PC-9 (cell line): Measurements from ENCODE around the gene CDH16. TPM values are rescaled to one million over a fixed set of nuclear protein-coding genes. Genes with fewer than 3 reads are reported as not detected.

ENCODE experiments used
- BruUV-seq: library from RNA; stranded (reverse); fragments of 400-500 nt; replicated peaks from 2 replicates; lab custom pipeline; 2021; lab: Mats Ljungman, UMichigan
- CTCF ChIA-PET: fragments of 300-600 bp; sonication (Branson Sonifier 250); formaldehyde crosslinking; loops from one replicate; lab custom pipeline; 2022; ENCODE audit warnings: antibody characterized with exemption; lab: Charles Lee
- POLR2A ChIA-PET: fragments of 300-600 bp; sonication (Branson Sonifier 250); formaldehyde crosslinking; loops from one replicate; lab custom pipeline; 2022; ENCODE audit warnings: antibody characterized with exemption; ENCODE audit not compliant: unreplicated experiment; lab: Charles Lee
- DNase-seq, 2 experiments: peaks; one replicate each; pipeline versions ENCODE4 v3.0.0 to v3.0.0-alpha.2; 2015 to 2022; ENCODE audit warnings: mixed read lengths in 1 of 2
- H2AFZ ChIP-seq: fragments of 200-600 bp; sonication (generic); 2 replicates; pipeline ENCODE4 v1.8.1; 2017; ENCODE audit warnings: antibody characterized with exemption
- H3F3A ChIP-seq: fragments of 200-600 bp; sonication (generic); 2 replicates; pipeline ENCODE4 v1.8.1; 2017; ENCODE audit warnings: antibody characterized with exemption, mild to moderate bottlenecking, low read depth; ENCODE audit not compliant: insufficient read depth
- H3K27ac ChIP-seq: fragments of 200-600 bp; sonication (generic); 2 replicates; pipeline ENCODE4 v1.6.1; 2016; ENCODE audit warnings: mixed run types
- H3K27me3 ChIP-seq: fragments of 200-600 bp; sonication (generic); 2 replicates; pipeline ENCODE4 v1.6.1; 2016; ENCODE audit warnings: low read depth, mixed run types; ENCODE audit not compliant: insufficient read depth
- H3K36me3 ChIP-seq: fragments of 200-600 bp; sonication (generic); 2 replicates; pipeline ENCODE4 v1.6.1; 2016; ENCODE audit warnings: low read depth, mixed run types
- H3K4me1 ChIP-seq: fragments of 200-600 bp; sonication (generic); replicated peaks from 2 replicates; pipeline ENCODE4 v1.6.1; 2016; ENCODE audit warnings: mixed run types; ENCODE audit not compliant: insufficient read depth
- H3K4me2 ChIP-seq: fragments of 200-600 bp; sonication (generic); 2 replicates; pipeline ENCODE4 v1.6.1; 2017; ENCODE audit warnings: mixed run types
- H3K4me3 ChIP-seq: fragments of 200-600 bp; sonication (generic); 2 replicates; pipeline ENCODE4 v1.6.1; 2016; ENCODE audit warnings: mixed run types
- H3K79me2 ChIP-seq: fragments of 200-600 bp; sonication (generic); 2 replicates; pipeline ENCODE4 v1.6.1; 2017; ENCODE audit warnings: low read depth, mixed run types
- H3K9me2 ChIP-seq: fragments of 200-600 bp; sonication (generic); 2 replicates; pipeline ENCODE4 v1.8.1; 2017; ENCODE audit warnings: mild to moderate bottlenecking; ENCODE audit not compliant: insufficient read depth
- H3K9me3 ChIP-seq: fragments of 200-600 bp; sonication (generic); 2 replicates; pipeline ENCODE4 v1.8.1; 2016; ENCODE audit warnings: low read depth; ENCODE audit not compliant: insufficient read depth
- H4K20me1 ChIP-seq: fragments of 200-600 bp; sonication (generic); 2 replicates; pipeline ENCODE4 v1.8.1; 2017; ENCODE audit not compliant: insufficient read depth
- CTCF ChIP-seq: fragments of 200-600 bp; sonication (generic); conservative IDR thresholded peaks from 2 replicates; pipeline ENCODE4 v1.6.1; 2017; ENCODE audit warnings: mixed run types, antibody characterized with exemption, mild to moderate bottlenecking, moderate library complexity
- EZH2 ChIP-seq: fragments of 200-600 bp; sonication (generic); IDR thresholded peaks from 2 replicates; pipeline ENCODE4 v1.8.0; 2017; ENCODE audit warnings: antibody characterized with exemption, low read depth
- intact Hi-C: fragments of 100-400 bp; cut with micrococcal nuclease; formaldehyde crosslinking; loops from one replicate; pipeline ENCODE4 v1.10.0; 2022; ENCODE audit not compliant: unreplicated experiment
- total RNA-seq: library from RNA; stranded (reverse); gene quantifications from 2 replicates; pipeline ENCODE4 v1.2.3, GENCODE V29; 2021

CDH16 gene
- total RNA-seq, 1 experiment from 2014 or later: not detected

GRCh38 chr16:66901626-66902025, 17.1 kb downstream of the CDH16 start:
- H3K9me2 ChIP-seq: no peaks in the 10 kb centered on the region
- CTCF ChIA-PET: no interaction called here
- no peak for DNase-seq
- no peak for TF ChIP-seq CTCF
- no peak for TF ChIP-seq EZH2
- peaks cover 11% of the 10 kb centered on the region; the same call in 1 of the 2 replicates for H3F3A ChIP-seq
- H4K20me1 ChIP-seq: no peaks in the 10 kb centered on the region
- no peaks in the 10 kb centered on the region for H3K9me3 ChIP-seq
- no peak overlapping the region for H3K4me3 ChIP-seq
- intact Hi-C loops: no loop called here
- no peaks in the 10 kb centered on the region for H3K36me3 ChIP-seq
- POLR2A ChIA-PET: no interaction called here
- no peak overlapping the region for H2AFZ ChIP-seq
- H3K4me2 ChIP-seq: no peak overlapping the region
- no peak overlapping the region for H3K27ac ChIP-seq
- no peaks in the 10 kb centered on the region for H3K27me3 ChIP-seq
- no TSS peak for BruUV-seq
- H3K79me2 ChIP-seq: no peaks in the 10 kb centered on the region
- peaks cover 32% of the 10 kb centered on the region for H3K4me1 ChIP-seq

GRCh38 chr16:66900721-66901441, 17.8 kb downstream of the CDH16 start:
- TF ChIP-seq CTCF: no peak
- no peak for TF ChIP-seq EZH2
- intact Hi-C loops: no loop called here
- ChIA-PET CTCF (interaction anchor here (0.7 kb wide), 1 partner anchor 28 kb away, joined by 3 read pairs; no protein-coding TSS in a partner anchor), POLR2A (no interaction called here)
- no peak for DNase-seq
- Histone ChIP-seq H2AFZ (no peak overlapping the region), H3F3A (peaks cover 11% of the 10 kb centered on the region; the same call in 1 of the 2 replicates), H3K36me3 (no peaks in the 10 kb centered on the region), H3K4me2 (0 out of 2 replicates have a peak overlapping the region, but pooled peaks have one; percentile 61), H4K20me1 (no peaks in the 10 kb centered on the region), H3K9me3 (no peaks in the 10 kb centered on the region), H3K4me3 (no peak overlapping the region), H3K4me1 (peaks cover 35% of the 10 kb centered on the region), H3K9me2 (no peaks in the 10 kb centered on the region), H3K27ac (no peak overlapping the region), H3K79me2 (no peaks in the 10 kb centered on the region), H3K27me3 (no peaks in the 10 kb centered on the region)
- no TSS peak for BruUV-seq

GRCh38 chr16:66899945-66900710, 18.6 kb downstream of the CDH16 start:
- ChIA-PET CTCF (interaction anchor here (0.7 kb wide), 1 partner anchor 29 kb away, joined by 3 read pairs; no protein-coding TSS in a partner anchor), POLR2A (no interaction called here)
- H3K9me3 ChIP-seq: no peaks in the 10 kb centered on the region
- BruUV-seq: no TSS peak
- no peaks in the 10 kb centered on the region for H3K79me2 ChIP-seq
- intact Hi-C loops: loop anchor here (1.0 to 10.0 kb wide), 2 partner anchors 27 to 565 kb away; no protein-coding TSS in a partner anchor
- no peak overlapping the region for H2AFZ ChIP-seq
- peak overlapping the region; percentile 61 for H3K4me2 ChIP-seq
- no peaks in the 10 kb centered on the region for H3K36me3 ChIP-seq
- peaks cover 35% of the 10 kb centered on the region for H3K4me1 ChIP-seq
- no peaks in the 10 kb centered on the region for H3K9me2 ChIP-seq
- H4K20me1 ChIP-seq: no peaks in the 10 kb centered on the region
- peaks cover 11% of the 10 kb centered on the region; the same call in 1 of the 2 replicates for H3F3A ChIP-seq
- no peak overlapping the region for H3K4me3 ChIP-seq
- no peaks in the 10 kb centered on the region for H3K27me3 ChIP-seq
- peak; percentile 66 to 75 for DNase-seq
- H3K27ac ChIP-seq: peak overlapping the region; percentile 50
- TF ChIP-seq EZH2 (no peak), CTCF (no peak)
